RWPE1 (cell line): ENCODE results near the gene ITPKB.

Source experiments
- CTCF ChIA-PET: fragments of 350-600 bp; sonication (Branson Sonifier 250); formaldehyde crosslinking; extraction: SDS; loops from one replicate; lab custom pipeline; 2021; lab: Yijun Ruan, JAX
- POLR2A ChIA-PET: fragments of 400-600 bp; formaldehyde crosslinking; extraction: SDS; loops from one replicate; lab custom pipeline; 2020; ENCODE audit warnings: antibody characterized with exemption; ENCODE audit not compliant: low non-redundant PET; lab: Yijun Ruan, JAX
- DNase-seq: peaks from one replicate; pipeline ENCODE4 v3.0.0; 2012; ENCODE audit warnings: low spot score
- H3K27ac ChIP-seq: fragments of 450-650 bp; 2 replicates; pipeline ENCODE4 v1.5.1; 2017
- TF ChIP-seq, protein P1 (sequence below): fragments of 450-650 bp; conservative IDR thresholded peaks from 2 replicates; pipeline ENCODE4 v1.5.1; 2017; ENCODE audit warnings: low read depth, mild to moderate bottlenecking

Gene ITPKB

DNA sequence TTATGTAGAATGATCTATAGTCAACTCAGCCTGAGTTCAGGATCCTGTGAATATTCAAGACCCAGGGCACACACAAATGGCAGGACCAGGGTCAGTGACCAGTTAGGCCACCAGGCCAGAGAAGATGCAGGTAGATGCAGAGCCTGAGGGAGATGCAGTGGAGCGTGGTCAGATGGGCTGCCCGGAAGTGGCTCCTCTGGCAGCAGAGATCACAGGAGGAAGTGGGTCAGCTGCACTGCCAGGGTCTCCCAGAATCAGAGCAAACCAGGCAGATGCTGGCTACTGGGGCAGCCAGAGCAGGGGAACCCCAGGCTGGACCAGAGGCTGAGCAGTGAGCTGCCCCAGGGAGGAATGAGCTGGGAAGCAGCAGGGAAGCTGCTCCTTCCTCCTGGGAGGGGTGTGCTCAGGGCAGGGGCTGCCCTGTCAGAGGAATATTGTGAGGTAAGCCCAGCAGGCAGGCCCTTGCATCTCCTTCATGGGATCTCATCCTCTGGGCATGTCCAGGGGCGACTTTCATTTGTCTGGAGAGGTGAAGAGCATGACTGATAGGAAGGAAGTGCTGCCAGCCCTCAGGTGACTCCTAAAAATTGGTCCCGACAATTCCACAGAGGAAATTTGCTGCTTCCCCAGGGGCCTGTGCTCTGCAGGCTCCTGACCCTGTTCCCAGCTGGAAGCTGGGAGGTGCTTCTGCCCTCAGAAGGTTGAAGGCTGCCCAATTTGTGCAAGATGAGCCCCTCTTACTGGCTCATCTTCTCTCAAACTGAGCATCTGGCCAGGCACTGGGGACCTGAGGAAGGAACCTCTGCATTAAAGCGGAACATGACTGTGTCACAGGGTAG, 141.2 kb downstream of the ITPKB start:
- CTCF ChIA-PET = interaction anchor here (0.5 to 1.3 kb wide), 3 partner anchors 11 to 173 kb away, joined by 3 to 4 read pairs (median 3); no protein-coding TSS in a partner anchor
- POLR2A ChIA-PET = no interaction called here
- H3K27ac ChIP-seq = no peak overlapping the region
- no peak for DNase-seq
- TF ChIP-seq, protein P1, sequence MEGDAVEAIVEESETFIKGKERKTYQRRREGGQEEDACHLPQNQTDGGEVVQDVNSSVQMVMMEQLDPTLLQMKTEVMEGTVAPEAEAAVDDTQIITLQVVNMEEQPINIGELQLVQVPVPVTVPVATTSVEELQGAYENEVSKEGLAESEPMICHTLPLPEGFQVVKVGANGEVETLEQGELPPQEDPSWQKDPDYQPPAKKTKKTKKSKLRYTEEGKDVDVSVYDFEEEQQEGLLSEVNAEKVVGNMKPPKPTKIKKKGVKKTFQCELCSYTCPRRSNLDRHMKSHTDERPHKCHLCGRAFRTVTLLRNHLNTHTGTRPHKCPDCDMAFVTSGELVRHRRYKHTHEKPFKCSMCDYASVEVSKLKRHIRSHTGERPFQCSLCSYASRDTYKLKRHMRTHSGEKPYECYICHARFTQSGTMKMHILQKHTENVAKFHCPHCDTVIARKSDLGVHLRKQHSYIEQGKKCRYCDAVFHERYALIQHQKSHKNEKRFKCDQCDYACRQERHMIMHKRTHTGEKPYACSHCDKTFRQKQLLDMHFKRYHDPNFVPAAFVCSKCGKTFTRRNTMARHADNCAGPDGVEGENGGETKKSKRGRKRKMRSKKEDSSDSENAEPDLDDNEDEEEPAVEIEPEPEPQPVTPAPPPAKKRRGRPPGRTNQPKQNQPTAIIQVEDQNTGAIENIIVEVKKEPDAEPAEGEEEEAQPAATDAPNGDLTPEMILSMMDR = no peak

- POLR2A ChIA-PET = no interaction called here
- no peak for DNase-seq
- TF ChIP-seq, protein P1 = no peak
- no peak overlapping the region for H3K27ac ChIP-seq
- CTCF ChIA-PET = no interaction called here
These were observed 142.4 kb downstream of the ITPKB start for GRCh38 chr1:226596531-226597165.

DNA sequence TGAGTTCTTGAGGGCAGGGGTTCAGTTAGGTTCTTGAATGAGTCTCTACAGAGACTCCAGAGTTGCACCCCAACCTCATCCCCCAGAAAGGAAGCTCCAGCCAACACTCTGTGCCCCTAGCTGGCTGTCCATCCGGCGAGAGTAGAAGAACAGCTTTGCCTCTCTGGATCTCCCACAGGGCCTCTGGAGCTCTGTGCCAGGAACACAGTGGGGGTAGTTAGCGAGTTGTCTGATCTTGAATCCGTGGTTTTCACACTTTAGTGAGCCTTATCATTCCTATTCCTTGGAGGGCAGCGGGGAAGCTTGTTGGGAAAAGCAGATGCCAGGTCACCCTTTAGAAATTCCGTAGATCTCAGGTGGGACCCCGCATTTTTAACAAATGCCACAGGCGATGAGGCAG, 145.5 kb downstream of the ITPKB start:
- no peak for DNase-seq
- ChIA-PET CTCF (interaction anchor here (0.6 to 1.1 kb wide), 3 partner anchors 15 to 972 kb away, joined by 3 to 4 read pairs (median 3); no protein-coding TSS in a partner anchor), POLR2A (no interaction called here)
- no peak overlapping the region for H3K27ac ChIP-seq
- TF ChIP-seq, protein P1 = no peak

- TF ChIP-seq, protein P1 = no peak
- POLR2A ChIA-PET = no interaction called here
- CTCF ChIA-PET = interaction anchor here (0.6 to 0.8 kb wide), 2 partner anchors 22 to 43 kb away, joined by 3 read pairs; no protein-coding TSS in a partner anchor
- no peak for DNase-seq
- no peak overlapping the region for H3K27ac ChIP-seq
These were observed 148.5 kb downstream of the ITPKB start for GRCh38 chr1:226590614-226591013.

DNA sequence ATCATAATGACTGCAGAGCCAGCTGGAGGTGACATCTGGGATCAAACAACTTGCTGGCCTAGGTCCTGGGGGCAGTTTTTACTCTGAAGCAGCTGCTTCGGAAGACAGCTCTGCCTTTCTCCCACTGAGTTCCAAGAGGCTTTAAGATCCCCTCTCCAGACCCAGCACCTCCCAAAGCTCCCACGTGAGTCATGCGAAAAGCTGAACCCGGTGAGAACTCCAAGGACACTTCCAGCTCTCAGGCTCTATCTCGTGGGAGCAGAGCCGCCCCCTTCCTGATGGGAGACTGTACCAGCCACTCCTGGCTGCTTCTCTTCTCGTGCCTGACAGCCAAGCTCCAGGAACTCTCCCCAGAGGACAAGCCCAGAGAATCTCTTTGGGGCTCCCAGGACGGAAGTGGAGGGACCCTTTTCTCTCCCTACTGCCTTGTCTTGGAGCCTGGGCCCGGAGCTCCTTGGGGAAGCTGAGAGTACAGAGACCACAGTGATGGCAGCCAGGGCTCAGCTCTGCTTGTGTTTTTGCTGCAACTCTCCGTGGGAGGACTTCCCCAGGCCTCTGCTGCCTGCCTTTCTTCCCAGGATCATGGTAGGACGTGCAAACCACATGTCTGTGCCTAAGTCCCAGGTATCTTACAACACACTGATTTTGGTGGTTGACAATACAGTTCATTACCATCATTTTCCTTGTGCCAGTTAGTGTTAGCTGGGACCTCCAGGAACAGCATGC, 149.9 kb downstream of the ITPKB start:
- no peak for DNase-seq
- no peak overlapping the region for H3K27ac ChIP-seq
- ChIA-PET POLR2A (no interaction called here), CTCF (interaction anchor here (0.8 to 1.0 kb wide), 2 partner anchors 35 to 45 kb away, joined by 3 read pairs; no protein-coding TSS in a partner anchor)
- TF ChIP-seq, protein P1 = no peak

GRCh38 chr1:226588484-226588883, 150.6 kb downstream of the ITPKB start:
- no peak for DNase-seq
- no peak overlapping the region for H3K27ac ChIP-seq
- CTCF ChIA-PET = interaction anchor here (1.0 kb wide), 1 partner anchor 36 kb away, joined by 3 read pairs; no protein-coding TSS in a partner anchor
- TF ChIP-seq, protein P1 = no peak
- POLR2A ChIA-PET = no interaction called here
